WERI-Rb-1 (cell line): ENCODE results near the gene KRIT1.
"Not testable (repeated sequence)": the region's sequence is repeated elsewhere in the genome, so short reads cannot be mapped to it uniquely, and the experiment has no call there.

Experiments
- DNase-seq: peaks from one replicate; pipeline ENCODE4 v3.0.0-alpha.2; 2020
- H3K27ac ChIP-seq: fragments of 250-450 bp; sonication (Bioruptor Pico); 2 replicates; pipeline ENCODE4 v1.5.1; 2020; ENCODE audit warnings: mild to moderate bottlenecking, moderate library complexity
- H3K27me3 ChIP-seq: fragments of 250-450 bp; sonication (Bioruptor Pico); 2 replicates; pipeline ENCODE4 v1.5.1; 2021; ENCODE audit warnings: mild to moderate bottlenecking, low read depth, moderate library complexity; ENCODE audit not compliant: insufficient read depth, severe bottlenecking
- H3K36me3 ChIP-seq: fragments of 250-450 bp; sonication (Bioruptor Pico); 2 replicates; pipeline ENCODE4 v1.5.1; 2020; ENCODE audit warnings: mild to moderate bottlenecking, moderate library complexity
- H3K4me3 ChIP-seq: 2 replicates; pipeline ENCODE4 v1.5.1; 2011; ENCODE audit warnings: low read depth, mild to moderate bottlenecking, control low read depth, low read length
- H3K9me3 ChIP-seq: fragments of 250-450 bp; sonication (Bioruptor Pico); 2 replicates; pipeline ENCODE4 v1.5.1; 2021; ENCODE audit warnings: mild to moderate bottlenecking, moderate library complexity; ENCODE audit not compliant: severe bottlenecking
- CTCF ChIP-seq: IDR thresholded peaks from 2 replicates; pipeline ENCODE4 v1.5.1; 2011; ENCODE audit warnings: low read depth, mild to moderate bottlenecking, control low read depth, inconsistent platforms, low read length

Gene KRIT1

GRCh38 chr7:92255308-92255707, 9.6 kb upstream of the KRIT1 start:
- Histone ChIP-seq H3K4me3 (no peak overlapping the region), H3K27me3 (no peaks in the 10 kb centered on the region), H3K36me3 (no peaks in the 10 kb centered on the region), H3K9me3 (no peaks in the 10 kb centered on the region), H3K27ac (no peak overlapping the region)
- TF ChIP-seq CTCF: no peak
- DNase-seq: no peak

- H3K9me3 ChIP-seq, H3K36me3 ChIP-seq, H3K4me3 ChIP-seq, H3K27me3 ChIP-seq, H3K27ac ChIP-seq, DNase-seq: not testable (repeated sequence)
Observed at GRCh38 chr7:92254800-92255199, 9.1 kb upstream of the KRIT1 start.

GRCh38 chr7:92253251-92253650, 7.5 kb upstream of the KRIT1 start:
- no peak for TF ChIP-seq CTCF
- no peaks in the 10 kb centered on the region; the same call in 1 of the 2 replicates for H3K36me3 ChIP-seq
- H3K27me3 ChIP-seq: no peaks in the 10 kb centered on the region

GRCh38 chr7:92251181-92251580, 5.5 kb upstream of the KRIT1 start:
- H3K4me3 ChIP-seq: no peak overlapping the region
- no peak for DNase-seq
- H3K27ac ChIP-seq: no peak overlapping the region
- no peaks in the 10 kb centered on the region for H3K27me3 ChIP-seq
- TF ChIP-seq CTCF: no peak
- H3K36me3 ChIP-seq: no peaks in the 10 kb centered on the region; the same call in 1 of the 2 replicates
- H3K9me3 ChIP-seq: no peaks in the 10 kb centered on the region

More at GRCh38 chr7:92253251-92253650, 7.5 kb upstream of the KRIT1 start:
- Histone ChIP-seq H3K4me3 (no peak overlapping the region), H3K27ac (no peak overlapping the region), H3K9me3 (no peaks in the 10 kb centered on the region)
- DNase-seq: no peak

GRCh38 chr7:92250603-92251002, 4.9 kb upstream of the KRIT1 start:
- no peak overlapping the region for H3K4me3 ChIP-seq
- no peak for TF ChIP-seq CTCF
- no peaks in the 10 kb centered on the region for H3K27me3 ChIP-seq
- H3K9me3 ChIP-seq: no peaks in the 10 kb centered on the region
- DNase-seq: no peak
- no peaks in the 10 kb centered on the region; the same call in 1 of the 2 replicates for H3K36me3 ChIP-seq
- H3K27ac ChIP-seq: no peak overlapping the region

- Histone ChIP-seq H3K27me3 (no peaks in the 10 kb centered on the region), H3K4me3 (peak overlapping the region; percentile 87)
- peak; percentile 31 for DNase-seq
Observed at GRCh38 chr7:92246360-92247101, 817 bp upstream of the KRIT1 start.

More at GRCh38 chr7:92246360-92247101, 817 bp upstream of the KRIT1 start:
- Histone ChIP-seq H3K27ac (peak overlapping the region; percentile 89), H3K36me3 (no peaks in the 10 kb centered on the region; the same call in 1 of the 2 replicates), H3K9me3 (no peaks in the 10 kb centered on the region)
- no peak for TF ChIP-seq CTCF
